Measurements from ENCODE around the gene JPT1.
"Not testable (repeated sequence)": the region's sequence is repeated elsewhere in the genome, so short reads cannot be mapped to it uniquely, and the experiment has no call there.

JPT1 gene

GRCh38 chr17:75153780-75154194 lies 525 bp downstream of the JPT1 start:
- peak; percentile 73 for DNase-seq

- peak; percentile 74 for DNase-seq
Observed at GRCh38 chr17:75152922-75153779, 1.2 kb downstream of the JPT1 start.

- no peak for DNase-seq
Observed at GRCh38 chr17:75152523-75152921, 1.8 kb downstream of the JPT1 start.

DNA sequence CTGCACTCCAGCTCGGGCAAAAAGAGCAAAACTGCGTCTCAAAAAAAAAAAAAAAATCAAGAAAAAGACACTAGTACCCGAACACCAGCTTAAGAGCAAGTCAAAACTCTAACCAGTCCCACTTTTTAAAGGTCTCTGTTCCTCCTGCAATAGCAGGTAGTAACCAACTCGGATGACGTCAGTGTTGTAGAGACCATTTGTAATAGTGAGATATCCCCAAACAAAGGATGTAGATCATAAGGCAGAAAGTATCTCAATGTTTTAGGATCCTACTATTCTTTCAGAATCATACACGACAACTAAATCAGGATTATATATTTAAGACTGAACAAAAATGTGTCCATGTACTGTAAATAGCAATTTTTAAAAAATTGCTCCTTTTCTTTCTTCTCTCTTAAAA lies 2.4 kb downstream of the JPT1 start:
- no peak for DNase-seq

GRCh38 chr17:75147878-75148546 lies 6.3 kb downstream of the JPT1 start:
- DNase-seq = peak; percentile 19

- DNase-seq = no peak
Observed at GRCh38 chr17:75146592-75146991, 7.7 kb downstream of the JPT1 start.

DNA sequence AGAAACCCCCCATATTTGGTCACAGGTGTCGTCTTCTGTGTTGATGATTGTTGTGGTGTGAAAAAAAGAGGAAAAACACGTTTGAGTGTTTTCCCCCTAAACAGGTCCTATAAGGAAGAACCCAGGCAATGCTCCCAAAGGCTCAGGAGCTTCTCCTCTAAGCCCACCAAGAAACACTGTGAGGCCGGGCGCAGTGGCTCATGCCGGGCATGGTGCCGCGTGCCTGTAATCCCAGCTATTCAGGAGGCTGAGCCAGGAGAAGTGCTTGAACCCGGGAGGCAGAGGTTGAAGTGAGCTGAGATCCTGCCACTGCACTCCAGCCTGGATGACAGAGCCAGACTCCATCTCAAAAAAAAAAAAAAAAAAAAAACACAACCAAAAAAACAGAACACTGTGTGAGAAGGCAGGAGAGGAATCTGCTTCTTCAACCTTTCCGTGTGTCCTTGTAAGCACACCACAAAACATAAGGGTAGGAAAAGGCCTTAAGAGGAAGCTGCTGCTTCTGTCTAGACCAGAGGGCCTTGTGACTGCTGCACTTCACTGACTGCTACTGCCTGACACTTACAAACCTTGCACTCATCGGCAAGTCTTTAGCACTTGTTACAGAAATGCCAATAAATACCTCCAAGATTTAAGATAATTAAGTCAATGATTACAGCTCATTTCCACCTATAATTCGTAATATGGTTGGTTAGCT lies 9.3 kb downstream of the JPT1 start:
- DNase-seq = peak; percentile 38

DNA sequence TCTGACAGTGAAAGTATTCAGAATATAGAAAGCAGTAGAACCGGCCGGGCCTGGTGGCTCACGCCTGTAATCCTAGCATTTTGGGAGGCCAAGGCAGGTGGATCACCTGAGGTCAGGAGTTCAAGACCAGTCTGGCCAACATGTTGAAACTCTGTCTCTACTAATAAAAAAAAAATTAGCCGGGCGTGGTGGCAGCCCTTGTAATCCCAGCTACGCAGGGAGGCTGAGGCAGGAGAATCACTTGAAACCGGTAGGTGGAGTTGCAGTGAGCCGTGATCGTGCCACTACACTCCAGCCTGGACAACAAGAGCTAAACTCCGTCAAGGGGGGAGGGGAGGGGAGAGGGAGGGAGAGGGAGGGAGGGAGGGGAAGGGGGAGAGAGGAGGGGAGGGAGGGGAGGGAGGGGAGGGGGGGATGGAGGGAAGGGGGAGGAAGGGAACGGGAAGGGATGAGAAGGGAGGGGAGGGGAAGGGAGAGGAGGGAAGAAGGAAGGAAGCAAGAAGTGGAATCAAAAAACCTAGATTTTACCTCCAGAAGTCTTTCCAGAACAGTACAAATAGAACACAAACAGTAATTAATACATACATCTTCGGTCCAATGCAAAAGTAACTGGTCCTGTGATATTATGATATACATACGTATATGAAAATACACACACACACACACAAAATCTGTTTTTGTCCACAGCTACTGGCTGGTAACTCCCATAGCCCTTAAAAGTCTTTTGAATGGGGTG lies 11.9 kb downstream of the JPT1 start:
- no peak for DNase-seq

- DNase-seq = no peak
Observed at GRCh38 chr17:75138519-75138918, 15.8 kb downstream of the JPT1 start.

- not testable (repeated sequence) for DNase-seq
Observed at GRCh38 chr17:75137762-75138161, 16.6 kb downstream of the JPT1 start.

- DNase-seq = no peak
Observed at GRCh38 chr17:75135946-75136345, 18.4 kb downstream of the JPT1 start.

GRCh38 chr17:75135452-75135851 lies 18.9 kb downstream of the JPT1 start:
- DNase-seq = no peak

- DNase-seq = not testable (repeated sequence)
Observed at GRCh38 chr17:75133607-75134347, 20.5 kb downstream of the JPT1 start.

GRCh38 chr17:75133001-75133400 lies 21.3 kb downstream of the JPT1 start:
- DNase-seq = no peak

GRCh38 chr17:75132018-75133000 lies 22.0 kb downstream of the JPT1 start:
- not testable (repeated sequence) for DNase-seq

DNA sequence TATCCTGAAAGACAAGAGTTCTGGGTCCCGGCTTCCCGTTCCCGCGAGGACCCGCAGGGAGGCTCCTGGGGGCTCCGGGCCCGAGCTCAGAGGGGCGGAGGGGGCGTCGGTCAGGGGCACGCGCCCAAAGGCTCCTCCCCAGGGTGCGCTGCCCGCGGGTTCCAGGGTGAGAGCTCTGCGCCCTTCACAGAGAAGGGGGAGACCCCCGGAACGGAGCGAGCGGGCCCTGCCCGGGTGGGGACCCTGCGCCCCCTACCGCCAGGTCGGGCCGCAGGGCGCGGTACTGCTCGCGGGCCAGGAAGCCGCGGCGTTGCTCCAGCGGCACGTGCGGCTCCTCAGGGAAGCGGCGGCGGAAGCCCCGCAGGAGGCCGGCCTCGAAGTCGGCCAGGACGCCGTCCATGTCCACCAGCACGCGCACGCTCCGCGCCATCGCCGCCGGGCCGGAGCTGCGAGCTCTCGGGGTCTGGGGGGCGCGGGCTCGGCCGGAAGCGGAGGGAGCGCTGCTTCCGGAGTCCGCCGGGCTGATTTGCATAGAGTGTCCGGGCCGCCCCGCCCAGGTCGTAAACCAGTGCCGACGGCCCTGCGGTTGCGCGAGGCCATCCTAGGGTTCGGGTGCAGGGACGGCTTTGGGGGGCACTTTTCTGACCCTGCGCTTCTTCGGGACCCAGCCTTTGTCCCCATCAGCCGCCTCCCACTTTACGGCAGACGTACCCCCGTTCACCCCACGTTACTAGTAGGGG lies 22.9 kb downstream of the JPT1 start, which contains the start of gene NT5C:
NT5C (minus strand) TSS at position 465 of the 740 bp plus-strand sequence; CDS start at position 430, 35 bp downstream.
- DNase-seq = peak; percentile 88

DNA sequence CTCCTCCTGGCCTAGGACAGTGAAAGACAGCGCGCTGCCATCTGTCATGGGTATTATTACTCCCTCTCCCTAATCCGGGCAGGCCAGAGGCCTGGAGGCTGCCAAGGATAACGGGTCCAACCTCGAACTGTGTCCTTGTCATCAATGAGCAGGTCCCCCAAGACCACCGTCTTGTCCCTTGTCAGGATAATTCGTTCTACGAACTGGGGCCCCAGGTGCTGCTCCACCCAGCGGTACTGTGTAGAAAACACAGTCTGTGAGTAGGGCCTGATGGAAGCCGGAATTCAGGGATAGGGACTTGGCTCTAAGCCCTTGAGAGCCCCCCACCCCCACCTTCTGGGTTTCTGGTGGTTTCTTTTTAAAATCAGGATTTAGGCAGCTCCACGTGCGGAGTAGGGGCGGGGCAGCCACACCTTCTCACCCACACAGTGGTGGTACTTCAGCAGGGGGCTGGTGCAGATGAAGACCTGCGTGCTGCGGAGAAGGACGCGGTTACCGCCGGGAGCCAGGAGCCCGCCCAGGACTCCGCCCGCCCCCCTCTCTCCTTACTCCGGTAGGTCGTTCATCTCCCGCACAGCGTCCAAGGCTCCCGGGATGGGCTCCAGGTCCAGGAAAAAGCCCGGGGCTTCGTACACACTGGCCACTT lies 23.6 kb downstream of the JPT1 start:
- DNase-seq = peak; percentile 82

DNA sequence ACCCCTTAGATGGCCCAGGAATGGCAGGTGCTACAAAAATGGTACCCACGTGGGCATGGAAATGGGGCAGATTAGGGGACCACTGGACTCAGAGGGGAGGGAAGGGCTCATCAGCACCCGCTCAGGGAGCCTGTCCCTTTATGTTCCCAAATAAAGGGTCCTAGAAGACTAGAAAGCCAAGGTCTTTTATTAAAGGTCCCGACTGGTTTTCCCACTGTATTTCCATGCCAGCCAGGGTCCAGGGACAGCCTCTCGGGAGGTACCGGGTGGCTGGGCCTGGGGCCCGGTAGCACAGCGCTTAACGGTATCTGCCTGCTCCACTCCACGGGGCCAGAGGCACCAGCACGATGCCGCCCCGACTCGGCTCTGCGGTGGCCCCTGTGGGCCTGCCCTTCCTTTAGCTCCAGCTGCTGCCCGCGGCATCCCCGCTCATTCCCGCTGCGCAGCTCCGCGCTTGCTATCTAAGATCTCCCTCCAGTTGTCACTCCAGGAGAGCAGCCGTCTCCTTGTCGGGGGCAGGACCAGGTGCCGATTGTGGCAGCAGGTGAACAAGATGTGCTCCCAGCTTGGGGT lies 24.2 kb downstream of the JPT1 start:
- no peak for DNase-seq

DNA sequence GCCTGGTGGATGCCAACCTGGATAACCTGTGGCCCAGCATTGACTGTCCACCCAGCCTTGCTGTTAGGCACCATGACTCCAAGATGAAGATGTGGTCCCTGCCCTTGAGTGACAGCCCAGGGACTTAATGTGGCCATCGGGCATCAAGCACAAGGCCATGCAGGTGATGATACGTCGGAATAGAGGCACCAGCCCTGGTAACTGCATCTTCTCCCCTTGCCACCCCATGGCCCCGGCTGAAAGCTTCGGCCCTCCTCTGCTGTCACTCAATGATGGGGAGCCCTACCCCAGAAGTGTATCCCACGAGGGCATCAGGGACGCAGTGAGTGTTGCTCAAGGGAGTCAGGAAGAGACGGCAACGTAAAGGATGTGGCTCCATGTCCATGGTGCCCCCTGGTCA lies 24.7 kb downstream of the JPT1 start:
- no peak for DNase-seq

All from activated effector memory CD4-positive, alpha-beta T cell treated with anti-CD3 and anti-CD28 coated beads, Interleukin-2, amount 50 U/mL, for 16 hours (primary cell).